ENCODE measurements around the gene SLC22A25. TPM values are rescaled to one million over a fixed set of nuclear protein-coding genes. Genes with fewer than 3 reads are reported as not detected.
A peak's percentile ranks its signal among the peaks of the same experiment; 100 is the strongest.

SLC22A25 gene
- total and polyA plus RNA-seq, 2 of the 13 experiments (the other 11 are each of a cell fraction or from before 2014, with no cell fraction given) = 0.18 to 0.42 TPM

GRCh38 chr11:63289658-63290057, 46.3 kb upstream of the SLC22A25 start (continued):
- no peak for TF ChIP-seq CBX2 (IDR thresholded peaks at IDR 0.05; ENCODE audit: low read depth, low read length)
- no peak for TF ChIP-seq CBX2 (CRISPR knock-in tag; IDR thresholded peaks at IDR 0.05; ENCODE audit: low read depth)
- peak; percentile 55 for TF ChIP-seq HNF4G (IDR thresholded peaks at IDR 0.05; ENCODE audit: borderline replicate concordance, low read depth, low read length)
- TF ChIP-seq HNF4G (CRISPR knock-in tag; IDR thresholded peaks at IDR 0.05; ENCODE audit: borderline replicate concordance, low read depth) = no peak
- TF ChIP-seq, protein P1, sequence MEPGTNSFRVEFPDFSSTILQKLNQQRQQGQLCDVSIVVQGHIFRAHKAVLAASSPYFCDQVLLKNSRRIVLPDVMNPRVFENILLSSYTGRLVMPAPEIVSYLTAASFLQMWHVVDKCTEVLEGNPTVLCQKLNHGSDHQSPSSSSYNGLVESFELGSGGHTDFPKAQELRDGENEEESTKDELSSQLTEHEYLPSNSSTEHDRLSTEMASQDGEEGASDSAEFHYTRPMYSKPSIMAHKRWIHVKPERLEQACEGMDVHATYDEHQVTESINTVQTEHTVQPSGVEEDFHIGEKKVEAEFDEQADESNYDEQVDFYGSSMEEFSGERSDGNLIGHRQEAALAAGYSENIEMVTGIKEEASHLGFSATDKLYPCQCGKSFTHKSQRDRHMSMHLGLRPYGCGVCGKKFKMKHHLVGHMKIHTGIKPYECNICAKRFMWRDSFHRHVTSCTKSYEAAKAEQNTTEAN (CRISPR knock-in tag; conservative IDR thresholded peaks at IDR 0.05) = no peak
- TF ChIP-seq HDAC6 (IDR thresholded peaks at IDR 0.05; ENCODE audit: low read depth, low read length) = no peak
- TF ChIP-seq ZGPAT (CRISPR knock-in tag; IDR thresholded peaks at IDR 0.05) = 0 out of 2 replicates have a peak, but pooled peaks have one; percentile 22
- TF ChIP-seq NCOA2 (CRISPR knock-in tag; IDR thresholded peaks at IDR 0.05) = peak; percentile 68
- TF ChIP-seq ZNF674 (CRISPR knock-in tag; IDR thresholded peaks at IDR 0.05; ENCODE audit: low read depth) = no peak
- TF ChIP-seq KLF16 (CRISPR knock-in tag; IDR thresholded peaks at IDR 0.05) = 0 out of 4 replicates have a peak, but pooled peaks of 1 of the 2 experiments have one; percentile 25
- TF ChIP-seq CEBPG (CRISPR knock-in tag; IDR thresholded peaks at IDR 0.05) = no peak
- TF ChIP-seq ZNF225 (CRISPR knock-in tag; IDR thresholded peaks at IDR 0.05) = no peak
- peak; percentile 49; the same call in 1 of the 2 replicates for TF ChIP-seq FOXK1 (CRISPR knock-in tag; IDR thresholded peaks at IDR 0.05; ENCODE audit: borderline replicate concordance, low read depth)
- TF ChIP-seq HNF4A (CRISPR knock-in tag; IDR thresholded peaks at IDR 0.05) = peak; percentile 67
- peak; percentile 76; the same call in 1 of the 2 replicates for TF ChIP-seq NFIC (IDR thresholded peaks at IDR 0.05; ENCODE audit: low read length)
- TF ChIP-seq ZNF652 (CRISPR knock-in tag; IDR thresholded peaks at IDR 0.05; ENCODE audit: borderline replicate concordance, low read depth) = no peak
- peak; percentile 92 for TF ChIP-seq RXRB (CRISPR knock-in tag; IDR thresholded peaks at IDR 0.05; ENCODE audit: borderline replicate concordance)
- peak; percentile 96 for TF ChIP-seq THRA (CRISPR knock-in tag; IDR thresholded peaks at IDR 0.05; ENCODE audit: borderline replicate concordance)
- TF ChIP-seq HOMEZ (CRISPR knock-in tag; IDR thresholded peaks at IDR 0.05; ENCODE audit: low read depth) = peak; percentile 32; the same call in 1 of the 2 replicates
- no peak for TF ChIP-seq GPBP1L1 (CRISPR knock-in tag; IDR thresholded peaks at IDR 0.05)

Measured in HepG2 (cell line).